COLO829 (cell line): ENCODE data around the gene GDA.

Source experiments
- DNase-seq: peaks from one replicate; pipeline ENCODE4 v3.0.0; 2012; ENCODE audit warnings: low spot score

GDA gene

DNA sequence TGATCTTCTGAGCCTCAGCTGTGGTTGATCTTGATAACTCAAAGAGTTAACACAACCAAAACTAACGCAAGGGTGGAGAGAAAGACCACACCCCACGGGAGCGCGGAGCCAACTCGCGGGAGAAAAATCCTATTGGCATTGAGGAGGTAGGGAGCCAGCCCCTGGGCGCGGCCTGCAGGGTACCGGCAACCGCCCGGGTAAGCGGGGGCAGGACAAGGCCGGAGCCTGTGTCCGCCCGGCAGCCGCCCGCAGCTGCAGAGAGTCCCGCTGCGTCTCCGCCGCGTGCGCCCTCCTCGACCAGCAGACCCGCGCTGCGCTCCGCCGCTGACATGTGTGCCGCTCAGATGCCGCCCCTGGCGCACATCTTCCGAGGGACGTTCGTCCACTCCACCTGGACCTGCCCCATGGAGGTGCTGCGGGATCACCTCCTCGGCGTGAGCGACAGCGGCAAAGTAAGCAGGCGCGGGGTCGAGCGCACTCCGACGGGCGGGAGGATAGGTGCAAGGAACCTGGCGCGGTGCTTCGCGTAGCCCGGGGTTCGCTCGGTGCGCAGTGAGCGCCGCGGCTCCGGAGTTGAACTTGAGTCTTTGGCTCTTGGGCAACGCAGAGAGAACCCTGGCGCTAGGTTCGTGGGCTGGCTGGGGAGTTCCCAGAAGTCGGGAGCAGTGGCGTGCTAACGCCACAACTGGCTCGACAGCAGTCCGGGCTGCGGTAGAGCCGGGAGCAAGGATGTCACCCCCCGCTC is at the start of gene GDA:
Gene GDA (plus strand): TSS at position 210 of the 745 bp plus-strand sequence. CDS start 120 bp downstream, at position 330.
- no peak for DNase-seq

DNA sequence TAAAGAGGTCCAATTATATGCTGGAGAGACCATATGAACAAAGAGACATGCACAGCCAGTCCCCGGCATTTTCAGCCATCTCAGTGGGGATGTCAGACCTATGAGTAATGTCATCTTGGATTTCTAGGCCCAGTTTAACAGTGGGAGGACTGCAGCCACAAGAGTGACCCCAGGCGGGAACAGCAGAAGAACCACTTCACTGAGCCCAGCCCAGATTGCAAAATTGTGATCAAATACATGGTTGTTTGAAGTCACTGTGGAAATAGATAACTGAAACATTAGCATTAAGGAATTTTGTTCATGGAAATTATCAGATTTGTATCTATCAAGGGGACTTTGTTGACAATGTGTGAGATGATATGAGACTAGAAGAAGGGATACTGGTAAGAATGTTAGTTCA is 46.7 kb upstream of the GDA start:
- no peak for DNase-seq

DNA sequence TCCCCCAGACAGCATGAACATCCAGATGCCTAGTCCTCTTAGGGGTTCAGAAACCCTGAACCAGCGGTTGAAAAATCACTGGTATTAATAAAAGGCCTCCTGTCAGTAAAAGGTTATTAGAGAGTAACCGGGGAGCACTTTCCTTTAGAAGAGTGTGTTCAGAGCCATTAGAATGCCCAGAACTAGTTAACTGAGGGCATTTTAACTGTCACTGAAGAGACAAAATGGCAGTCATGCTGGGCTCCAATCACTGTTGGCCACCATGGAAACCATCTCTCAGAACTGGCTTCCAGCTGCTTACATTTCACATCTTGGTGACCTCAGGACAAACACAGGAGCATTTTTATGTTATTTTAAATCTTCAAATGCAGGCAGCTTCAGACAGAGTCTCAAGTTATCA is 36.2 kb upstream of the GDA start:
- DNase-seq = no peak

DNA sequence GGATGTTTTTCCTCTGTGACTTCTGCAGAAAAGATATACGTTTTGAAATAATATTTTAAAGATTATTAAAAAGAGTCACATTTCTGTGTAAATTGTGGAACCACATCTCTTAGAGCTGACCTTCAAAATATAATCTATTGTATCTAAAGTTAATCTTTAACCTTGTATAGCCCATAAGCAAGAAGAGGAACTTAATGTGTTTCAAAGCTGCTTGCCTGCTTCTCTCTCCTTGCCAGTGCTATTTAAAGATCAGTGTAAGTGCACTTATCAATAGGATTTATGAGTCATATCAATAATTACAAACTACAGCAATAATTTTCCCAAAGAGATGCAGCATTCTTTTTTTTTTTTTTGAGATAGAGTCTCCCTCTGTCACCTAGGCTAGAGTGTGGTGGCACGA is 29.4 kb upstream of the GDA start:
- no peak for DNase-seq

DNA sequence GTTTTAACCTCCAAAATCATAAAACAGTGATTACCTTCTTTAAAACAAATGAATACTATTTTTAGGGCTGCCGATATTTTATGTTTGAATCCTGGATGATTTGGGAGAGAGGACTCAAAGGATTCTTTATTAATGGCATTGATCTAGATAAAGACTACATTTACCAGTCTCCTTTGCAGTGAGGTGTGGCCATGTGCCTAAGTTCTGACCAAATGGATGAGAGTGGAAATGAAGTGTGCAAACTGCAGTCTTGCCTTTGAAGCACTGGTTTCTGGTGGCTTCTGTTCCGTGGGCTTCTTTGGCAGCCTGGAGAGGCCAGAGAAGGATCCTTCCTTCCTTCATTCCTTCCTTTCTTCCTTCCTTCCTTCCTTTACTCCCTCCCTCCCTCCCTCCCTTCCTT is 24.3 kb upstream of the GDA start:
- DNase-seq = no peak

DNA sequence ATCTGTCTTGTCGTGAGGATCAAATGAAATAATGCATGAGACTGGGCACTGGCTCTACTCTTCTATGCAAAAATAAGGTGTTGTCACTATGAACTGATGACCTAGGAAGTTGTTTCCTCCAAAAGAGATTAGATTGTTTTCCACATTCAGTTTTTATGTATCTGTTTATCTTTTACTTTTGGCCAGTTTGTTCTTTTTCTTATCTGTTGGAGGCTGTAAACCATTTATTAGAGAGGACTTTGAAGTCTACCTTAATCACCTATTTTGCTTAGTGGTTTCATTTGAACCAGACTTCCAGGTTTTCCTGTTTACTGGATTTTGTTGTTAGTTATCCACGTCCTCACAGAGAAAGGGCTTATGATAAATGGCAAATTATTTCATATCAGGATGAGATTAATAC is 21.5 kb upstream of the GDA start:
- no peak for DNase-seq

DNA sequence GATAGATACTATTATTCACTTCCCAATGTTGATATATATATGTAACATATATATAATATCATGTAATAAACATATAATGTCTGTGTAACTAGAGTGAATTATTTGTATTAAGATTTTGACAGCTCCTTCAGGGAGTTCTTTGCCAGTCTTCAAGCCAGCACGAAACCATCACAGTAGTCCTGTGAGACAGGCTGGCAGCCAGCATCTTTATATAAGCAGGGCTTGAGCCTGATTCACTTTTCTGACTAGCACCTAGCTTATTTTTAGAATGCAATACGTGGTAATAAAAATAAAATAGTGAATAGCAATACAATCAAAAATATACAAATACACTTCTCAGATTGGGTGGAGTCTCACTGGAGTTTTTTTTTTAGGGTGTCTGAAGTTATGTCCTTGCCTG is 20.7 kb upstream of the GDA start:
- no peak for DNase-seq

DNA sequence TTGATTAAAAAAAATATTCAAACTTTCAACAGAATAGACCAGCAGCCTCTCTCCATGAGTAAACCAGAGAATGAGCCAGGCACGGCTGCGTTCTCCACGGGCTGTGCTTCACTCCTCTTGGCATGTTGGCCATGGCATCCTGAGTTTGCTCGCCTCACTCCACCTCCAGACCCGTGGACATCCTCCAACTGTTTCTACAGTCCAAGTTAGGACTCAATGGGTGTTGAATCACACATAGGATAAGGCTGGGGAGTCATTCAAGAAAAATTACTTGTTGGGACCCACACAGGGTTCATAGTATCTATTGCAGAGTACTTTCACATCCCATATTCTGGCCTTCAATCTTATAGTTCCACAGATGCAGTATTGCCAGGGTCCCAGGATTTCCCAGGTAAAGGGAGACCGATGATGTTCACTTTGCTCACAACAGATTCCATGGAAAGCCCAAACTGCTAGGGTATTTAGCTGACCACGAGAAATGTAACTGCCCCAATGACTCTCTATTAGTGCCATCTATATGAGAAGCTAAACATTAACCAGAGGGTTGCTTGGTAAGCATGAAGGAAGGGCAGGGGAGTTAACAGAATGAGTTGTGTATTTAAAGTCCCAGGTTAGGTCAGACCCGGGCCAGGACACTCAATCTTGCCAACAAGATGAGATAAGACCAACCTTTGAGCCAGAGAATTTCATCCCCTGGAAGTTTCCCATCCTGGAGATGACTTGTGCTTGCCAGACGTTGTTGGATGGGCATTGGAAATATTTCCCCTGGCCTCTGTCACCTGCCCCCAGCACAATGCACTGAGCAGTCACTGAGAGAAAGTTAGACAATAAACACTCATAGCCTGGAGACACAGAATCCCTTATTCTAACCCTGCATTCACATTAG is 19.7 kb upstream of the GDA start:
- DNase-seq = no peak

DNA sequence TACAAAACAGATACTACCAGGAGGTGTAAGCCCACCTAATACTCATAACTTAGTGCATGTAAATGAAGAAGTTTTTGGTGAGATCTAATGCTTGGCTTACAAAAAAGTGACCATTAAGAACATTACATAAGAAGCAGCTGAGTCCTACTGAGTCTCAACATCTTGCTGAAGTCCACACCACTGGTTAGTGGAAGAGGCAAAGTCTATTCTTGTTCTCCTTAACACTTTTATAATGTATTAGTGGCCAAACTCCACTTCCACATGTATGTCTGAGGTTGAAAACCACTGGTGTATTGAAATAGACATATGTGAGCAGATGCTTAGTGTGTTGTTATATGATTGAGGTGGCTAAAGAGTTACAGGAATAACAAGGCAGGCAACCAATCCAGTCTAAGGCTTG is 18.9 kb upstream of the GDA start:
- no peak for DNase-seq

DNA sequence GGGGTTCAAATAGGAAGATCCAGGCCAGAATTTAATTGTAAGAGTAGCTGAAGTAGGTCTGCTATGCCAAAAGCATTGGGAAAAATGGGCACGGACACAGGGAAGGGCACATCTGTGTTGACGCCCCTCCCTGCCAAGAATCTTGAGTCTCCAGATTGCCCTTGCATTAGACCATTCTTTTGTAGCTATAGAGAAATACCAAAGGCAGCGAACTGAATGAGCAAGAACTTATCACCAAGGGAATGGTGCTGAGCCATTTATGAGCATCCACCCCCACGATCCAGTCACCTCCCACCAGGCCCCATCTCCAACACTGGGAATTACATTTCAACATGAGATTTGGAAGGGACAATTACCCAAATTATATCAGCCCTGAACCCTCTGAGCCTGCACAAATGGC is 18.0 kb upstream of the GDA start:
- DNase-seq = no peak

DNA sequence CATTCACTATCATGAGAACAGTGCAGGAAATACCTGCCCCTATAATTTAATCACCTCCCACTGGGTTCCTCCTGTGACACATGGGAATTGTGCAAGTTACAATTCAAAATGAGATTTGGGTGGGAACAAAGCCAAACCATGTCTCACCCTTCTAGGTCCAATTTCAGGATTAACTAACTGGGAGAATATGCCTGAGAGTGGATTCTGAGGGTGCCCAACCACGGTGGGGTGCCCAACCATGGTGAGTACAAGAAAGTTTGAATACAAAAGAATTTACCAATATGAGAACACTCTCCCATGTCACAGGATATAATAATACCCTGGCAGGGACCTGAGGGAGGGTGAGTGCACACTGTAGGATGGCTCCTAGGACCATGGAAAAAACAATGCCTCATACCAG is 17.2 kb upstream of the GDA start:
- DNase-seq = no peak

DNA sequence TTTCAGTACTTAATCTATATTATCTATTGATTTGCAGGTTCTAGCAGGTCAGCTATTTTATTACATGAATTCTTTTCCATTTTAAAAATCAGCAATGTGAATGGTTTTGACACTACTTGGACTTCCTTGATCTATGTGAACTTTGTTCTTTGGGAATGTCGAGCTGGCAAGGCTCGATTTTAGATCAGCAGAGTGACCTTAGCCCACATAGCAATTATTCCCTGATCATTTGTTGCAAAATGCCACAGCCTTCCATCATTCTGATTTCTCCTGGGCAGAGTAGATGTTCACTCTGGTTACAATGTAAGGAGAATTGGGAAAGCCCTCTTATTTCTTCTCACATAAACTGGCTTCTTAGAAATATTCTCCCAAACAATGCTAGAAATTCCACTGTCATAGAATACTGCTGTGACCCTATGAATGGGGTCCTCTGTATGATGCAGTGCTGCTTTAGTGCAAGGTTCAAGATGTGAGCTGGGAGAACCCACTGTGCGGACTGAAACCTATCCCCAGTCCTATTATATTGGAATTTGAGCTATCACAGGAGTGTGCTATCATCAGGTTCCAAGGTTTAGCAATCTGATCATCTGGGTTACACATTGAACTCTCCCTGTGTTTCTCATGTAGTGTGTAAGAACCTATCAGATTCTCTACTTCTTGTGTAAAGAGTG is 15.7 kb upstream of the GDA start:
- no peak for DNase-seq

DNA sequence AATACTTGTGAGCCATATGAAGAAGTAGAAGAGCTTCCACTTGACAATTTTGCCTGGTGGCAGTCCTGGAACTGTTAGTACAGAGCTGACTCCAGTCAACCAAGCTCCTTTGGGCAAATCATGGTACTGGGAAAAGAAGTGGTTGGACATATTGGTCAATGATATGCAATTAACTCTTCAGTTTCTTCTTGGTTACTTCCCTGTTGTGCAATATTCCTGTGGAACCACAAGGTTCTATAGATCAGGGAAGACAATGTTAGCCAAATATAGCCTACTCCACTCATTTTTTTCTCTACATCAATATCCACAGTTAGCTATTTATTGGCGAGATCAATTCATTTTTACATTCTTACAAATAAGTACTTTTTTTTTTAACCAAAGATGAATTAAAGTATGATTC is 14.4 kb upstream of the GDA start:
- DNase-seq = no peak

DNA sequence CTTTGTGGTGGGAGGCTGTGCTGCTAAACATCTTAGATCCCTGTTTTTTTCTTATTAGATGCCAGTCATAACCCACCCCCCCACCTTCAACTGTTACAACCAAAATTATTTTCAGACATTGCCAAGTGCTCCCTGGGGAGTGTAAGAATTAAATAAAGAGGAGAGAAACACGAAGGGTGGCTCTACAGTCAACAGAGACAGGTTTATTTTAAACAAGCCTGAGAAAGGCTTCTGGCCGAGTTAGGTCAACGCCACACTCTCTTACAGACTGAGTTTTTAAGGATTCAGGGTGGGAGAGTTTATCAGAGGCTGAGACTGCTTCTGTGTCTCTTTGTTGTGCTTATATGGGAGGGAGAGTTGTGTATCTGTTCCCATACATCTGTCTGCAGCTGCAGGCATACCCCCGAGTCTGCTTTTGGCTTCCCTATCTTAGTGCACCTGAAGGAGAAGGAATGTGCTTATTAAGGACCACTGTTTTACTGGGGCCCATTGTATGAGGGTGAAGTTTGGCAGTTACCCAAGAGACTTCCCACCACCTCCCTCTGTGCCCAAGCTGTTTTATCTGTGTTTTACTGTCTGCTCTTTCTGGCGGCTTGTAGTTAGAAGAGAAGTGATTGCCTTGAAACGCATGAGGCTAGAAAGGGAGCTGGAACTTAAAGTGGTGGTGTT is 11.4 kb upstream of the GDA start:
- DNase-seq = no peak

DNA sequence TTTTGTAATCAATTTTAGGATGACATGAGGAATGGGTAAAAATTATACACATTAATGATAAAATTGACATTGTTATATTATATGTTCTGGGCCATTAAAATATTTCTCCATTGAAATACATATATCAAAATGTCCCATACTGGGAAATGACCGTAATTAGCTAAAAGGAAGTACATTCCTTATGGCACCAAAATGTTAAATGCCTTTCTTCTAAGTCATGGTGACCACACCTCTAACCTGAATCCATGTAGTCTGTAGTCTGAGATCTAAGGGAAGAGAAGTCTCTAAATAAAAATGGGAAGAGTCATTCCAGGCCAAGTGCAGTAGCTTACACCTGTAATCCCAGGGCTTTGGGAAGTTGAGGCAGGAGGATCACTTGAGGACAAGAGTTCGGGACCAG is 10.0 kb upstream of the GDA start:
- DNase-seq = no peak

DNA sequence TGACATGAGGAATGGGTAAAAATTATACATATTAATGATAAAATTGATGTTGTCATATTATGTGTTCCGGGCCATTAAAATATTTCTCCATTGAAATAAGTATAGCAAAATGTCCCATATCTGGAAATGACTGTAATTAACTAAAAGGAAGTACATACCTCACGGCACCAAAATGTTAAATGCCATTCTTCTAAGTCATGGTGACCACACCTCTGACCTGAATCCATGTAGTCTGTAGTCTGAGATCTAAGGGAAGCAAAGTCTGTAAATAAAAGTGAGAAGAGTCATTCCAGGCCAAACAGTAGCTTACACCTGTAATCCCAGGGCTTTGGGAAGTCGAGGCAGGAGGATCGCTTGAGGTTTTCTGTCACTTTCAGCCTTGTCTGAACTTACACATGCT is 8.7 kb upstream of the GDA start:
- no peak for DNase-seq

DNA sequence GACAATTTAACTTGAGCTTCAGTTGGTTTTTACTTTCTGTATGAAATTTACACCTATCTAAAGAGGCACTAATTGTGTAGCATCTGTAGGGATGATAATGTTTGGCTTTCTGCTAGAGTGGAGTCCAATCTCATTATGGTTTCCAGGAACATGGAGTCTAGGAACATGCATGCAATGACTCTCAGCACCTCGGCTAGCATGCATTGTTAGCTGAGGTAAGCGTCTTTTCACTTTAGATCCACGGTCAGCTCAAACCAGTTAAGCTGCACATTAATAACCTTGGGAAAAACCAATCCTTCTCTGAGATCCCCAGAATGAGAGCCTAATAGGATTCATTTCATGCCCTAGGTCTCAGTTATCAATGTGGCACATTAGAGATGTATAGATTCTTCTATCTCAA is 7.8 kb upstream of the GDA start:
- no peak for DNase-seq

DNA sequence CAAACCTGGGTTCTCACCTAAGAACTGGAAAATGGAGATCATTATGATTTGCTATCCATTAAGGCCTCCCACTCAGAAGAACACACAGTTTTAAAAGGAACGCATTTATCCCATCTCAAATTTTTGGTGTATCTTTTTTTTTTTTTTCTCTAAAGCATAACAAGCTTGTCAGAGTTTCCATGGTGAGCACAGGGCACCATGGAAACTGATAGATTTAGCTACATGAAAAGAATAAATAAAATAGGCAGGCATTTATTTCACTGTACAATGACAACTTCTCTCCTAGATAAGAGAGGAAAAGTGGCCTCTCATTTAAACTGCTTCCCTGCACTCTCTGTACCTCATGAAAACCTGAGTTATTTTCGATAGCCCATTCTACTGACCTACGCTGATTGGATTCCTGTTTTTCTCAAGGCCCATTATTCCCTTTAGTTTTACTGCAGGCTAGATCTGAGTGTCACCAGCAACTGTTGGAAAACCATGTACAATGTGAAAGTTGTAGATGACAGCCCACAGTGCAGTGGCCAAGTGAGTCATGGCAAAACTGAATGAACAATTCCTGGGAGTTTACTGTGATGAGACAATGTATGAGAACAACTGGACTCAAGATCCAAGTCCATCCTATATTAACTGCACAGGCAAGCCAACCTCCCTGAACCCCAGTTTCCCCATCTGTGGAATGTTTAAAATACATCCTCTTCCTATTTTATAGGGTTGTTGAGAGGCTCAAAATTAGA is 4.3 kb upstream of the GDA start:
- no peak for DNase-seq

DNA sequence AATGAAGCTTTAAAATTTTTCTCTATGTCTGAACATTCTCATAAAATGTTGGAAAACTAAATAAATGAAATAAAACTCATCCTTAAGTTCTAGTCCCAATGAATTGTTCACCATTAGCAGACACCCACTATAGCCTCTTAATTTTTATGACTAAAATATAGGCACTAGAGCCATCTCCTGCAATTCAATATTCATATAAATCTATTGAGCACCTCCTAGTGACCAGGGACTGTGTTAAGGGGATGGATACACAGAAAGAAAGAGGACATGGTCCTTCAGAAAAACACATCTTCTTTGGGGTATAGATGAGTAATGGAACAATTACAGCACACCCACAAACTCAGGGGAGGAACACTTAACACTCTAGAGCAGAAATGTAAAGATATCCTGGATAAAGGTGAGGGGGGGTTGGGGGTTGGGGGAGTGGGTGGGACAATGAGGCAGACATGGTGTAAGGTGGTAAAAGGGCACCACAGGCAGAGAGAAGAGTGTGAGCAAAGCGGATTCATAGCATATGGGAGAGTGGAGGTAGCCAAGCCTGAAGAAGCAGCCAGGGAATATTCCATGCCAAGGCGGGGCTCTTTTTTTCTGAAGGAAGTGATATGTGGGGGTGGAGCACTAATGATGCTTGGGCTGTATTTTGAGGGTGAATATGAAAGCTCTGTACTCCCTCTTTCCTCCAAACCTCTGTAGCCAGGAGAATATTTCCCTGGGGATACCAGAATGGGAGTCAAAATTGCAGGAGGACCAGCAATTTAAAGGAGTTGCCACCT is 3.3 kb upstream of the GDA start:
- no peak for DNase-seq

DNA sequence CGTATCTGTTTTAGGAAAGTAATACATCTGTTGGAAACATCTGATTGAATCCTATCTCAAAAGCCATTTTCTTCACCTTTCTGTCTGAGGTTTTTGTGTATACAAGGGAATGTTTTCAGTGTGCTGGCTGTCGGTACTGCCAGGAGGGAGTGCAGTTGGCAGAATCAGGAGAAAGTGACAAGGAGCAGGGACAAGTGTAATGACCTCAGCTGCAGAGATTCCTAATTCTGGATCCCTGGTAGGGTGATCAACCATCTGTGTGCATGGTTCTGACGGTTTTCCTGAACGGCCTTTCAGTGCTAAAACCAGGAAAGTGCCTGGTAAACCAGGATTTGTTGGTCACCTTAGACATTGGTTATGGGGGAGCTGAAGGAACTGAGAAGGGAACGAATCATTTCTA is 1.6 kb upstream of the GDA start:
- DNase-seq = no peak

DNA sequence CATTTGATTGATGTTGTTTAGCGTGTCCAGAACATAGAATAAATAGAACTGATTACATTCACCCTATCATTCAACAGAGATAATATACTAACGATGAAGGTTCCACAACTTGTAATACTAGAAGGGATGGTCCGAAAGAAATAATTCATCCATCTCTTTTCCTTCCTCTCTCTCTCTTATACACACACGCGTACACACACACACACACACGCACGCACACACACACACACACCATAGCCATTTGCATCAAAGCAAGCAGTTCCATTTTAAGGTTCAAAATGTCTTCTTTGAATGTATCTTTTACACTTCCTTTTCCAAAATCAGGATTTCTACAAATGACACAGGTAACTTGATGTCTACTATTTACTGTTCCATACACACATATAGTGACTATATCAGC is 887 bp downstream of the GDA start:
- DNase-seq = no peak
